ENCODE data around the gene MAP1S.

DNA sequence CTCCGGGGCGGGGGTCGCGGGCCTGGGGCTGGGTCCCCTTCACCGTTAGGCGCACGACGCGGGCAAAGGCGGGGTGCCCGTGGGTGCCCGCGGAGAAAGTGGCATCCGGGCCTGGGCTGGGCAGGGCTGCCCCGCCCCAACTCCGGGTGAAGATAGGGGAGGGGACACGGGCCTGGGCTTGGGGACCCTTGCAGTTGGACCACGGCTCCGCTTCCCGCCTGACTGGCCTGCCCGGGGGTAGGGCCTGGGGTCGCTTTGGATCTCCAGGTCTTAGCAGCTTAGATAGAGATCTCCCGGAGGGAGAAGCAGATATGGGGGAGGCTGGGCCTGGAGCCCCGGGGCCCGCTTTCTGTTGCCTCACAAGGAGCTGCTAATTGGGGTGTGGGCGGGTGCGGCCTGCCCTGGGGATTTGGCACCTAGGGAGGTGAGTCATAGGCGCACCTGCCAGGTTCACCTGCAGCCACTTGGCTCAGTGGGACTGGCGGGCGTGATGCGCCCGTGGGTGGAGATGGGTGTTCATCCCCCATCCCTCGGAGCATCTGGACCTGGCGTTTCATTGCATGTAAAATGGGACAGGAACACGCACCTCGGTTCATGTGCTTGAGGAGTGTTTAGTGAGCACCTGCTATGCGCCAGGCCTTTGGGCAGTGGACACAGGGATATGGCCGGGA, 585 bp downstream of the MAP1S start:
- TF ChIP-seq SP1 (IDR thresholded peaks at IDR 0.05) (no peak), BHLHE40 (IDR thresholded peaks at IDR 0.05; ENCODE audit: borderline replicate concordance) (no peak), ELF4 (IDR thresholded peaks at IDR 0.05) (no peak)

All from HEK293T (cell line).